Chondrocyte (in vitro differentiated cells): ENCODE measurements around the gene MCMBP. TPM values are rescaled to one million over a fixed set of nuclear protein-coding genes. Genes with fewer than 3 reads are reported as not detected.

Experiments
- DNase-seq: peaks from one replicate; pipeline ENCODE4 v3.0.0; 2021; ENCODE audit warnings: mixed read lengths, low spot score
- H3K27ac Mint-ChIP-seq: one replicate; pipeline ENCODE4 v1.8.0; 2021; ENCODE audit warnings: mild to moderate bottlenecking, moderate library complexity, mixed read lengths; ENCODE audit not compliant: unreplicated experiment
- H3K27me3 Mint-ChIP-seq: 2 replicates; pipeline ENCODE4 v1.8.0; 2021; ENCODE audit warnings: low read depth, mixed read lengths
- H3K36me3 Mint-ChIP-seq: 2 replicates; pipeline ENCODE4 v1.8.0; 2021; ENCODE audit warnings: low read depth, mixed read lengths
- H3K4me1 Mint-ChIP-seq: 2 replicates; pipeline ENCODE4 v1.8.0; 2021; ENCODE audit warnings: low read depth, mild to moderate bottlenecking, mixed read lengths
- H3K4me3 Mint-ChIP-seq: one replicate; pipeline ENCODE4 v1.8.0; 2021; ENCODE audit warnings: mild to moderate bottlenecking, moderate library complexity, mixed read lengths; ENCODE audit not compliant: unreplicated experiment
- H3K9me3 Mint-ChIP-seq: 2 replicates; pipeline ENCODE4 v1.8.0; 2021; ENCODE audit warnings: low read depth, mixed read lengths
- CTCF ChIP-seq: fragments of 200-600 bp; sonication (generic); IDR thresholded peaks from 2 replicates; pipeline ENCODE4 v1.5.0; 2021; ENCODE audit warnings: antibody characterized with exemption, mild to moderate bottlenecking, moderate library complexity
- total RNA-seq: library from RNA; stranded (reverse); gene quantifications from 3 replicates; pipeline ENCODE4 v1.2.1, GENCODE V29; 2021

The MCMBP gene
- total RNA-seq, 1 donor from 2014 or later, result 45.1 TPM

GRCh38 chr10:119824299-119824698 is 48.3 kb downstream of the MCMBP start:
- Mint-ChIP-seq H3K27ac (no peak overlapping the region), H3K9me3 (no peaks in the 10 kb centered on the region), H3K36me3 (peaks cover 28% of the 10 kb centered on the region), H3K4me3 (no peak overlapping the region), H3K4me1 (peaks cover 19% of the 10 kb centered on the region), H3K27me3 (no peaks in the 10 kb centered on the region)
- no peak for TF ChIP-seq CTCF
- no peak for DNase-seq

GRCh38 chr10:119821182-119821581 is 51.5 kb downstream of the MCMBP start:
- TF ChIP-seq CTCF, result no peak
- no peaks in the 10 kb centered on the region for H3K9me3 Mint-ChIP-seq
- H3K27me3 Mint-ChIP-seq, result no peaks in the 10 kb centered on the region
- H3K27ac Mint-ChIP-seq, result no peak overlapping the region
- DNase-seq, result no peak
- peaks cover 10% of the 10 kb centered on the region for H3K36me3 Mint-ChIP-seq
- peaks cover 18% of the 10 kb centered on the region for H3K4me1 Mint-ChIP-seq
- peak overlapping the region; percentile 75 for H3K4me3 Mint-ChIP-seq

- no peak for DNase-seq
- H3K36me3 Mint-ChIP-seq, result peaks cover 12% of the 10 kb centered on the region
- no peaks in the 10 kb centered on the region for H3K27me3 Mint-ChIP-seq
- peak overlapping the region; percentile 75 for H3K4me3 Mint-ChIP-seq
- no peaks in the 10 kb centered on the region for H3K9me3 Mint-ChIP-seq
- peak overlapping the region; percentile 90 for H3K27ac Mint-ChIP-seq
- peaks cover 15% of the 10 kb centered on the region for H3K4me1 Mint-ChIP-seq
- TF ChIP-seq CTCF, result no peak
These were observed 53.8 kb downstream of the MCMBP start for GRCh38 chr10:119818889-119819270.

- peak; percentile 96 for DNase-seq
- peaks cover 15% of the 10 kb centered on the region for H3K4me1 Mint-ChIP-seq
- peak overlapping the region; percentile 90 for H3K27ac Mint-ChIP-seq
- H3K4me3 Mint-ChIP-seq, result peak overlapping the region; percentile 75
- peak; percentile 61 for TF ChIP-seq CTCF
- H3K27me3 Mint-ChIP-seq, result no peaks in the 10 kb centered on the region
- no peaks in the 10 kb centered on the region for H3K9me3 Mint-ChIP-seq
- H3K36me3 Mint-ChIP-seq, result peaks cover 10% of the 10 kb centered on the region
These were observed 54.4 kb downstream of the MCMBP start for GRCh38 chr10:119817991-119818888.

GRCh38 chr10:119815671-119816070 is 57.0 kb downstream of the MCMBP start:
- no peak for TF ChIP-seq CTCF
- no peak overlapping the region for H3K27ac Mint-ChIP-seq

More at GRCh38 chr10:119815671-119816070, 57.0 kb downstream of the MCMBP start:
- DNase-seq, result no peak
- Mint-ChIP-seq H3K9me3 (no peaks in the 10 kb centered on the region), H3K4me1 (peaks cover 15% of the 10 kb centered on the region), H3K36me3 (peaks cover 9% of the 10 kb centered on the region), H3K27me3 (no peaks in the 10 kb centered on the region), H3K4me3 (no peak overlapping the region)
